Esophagus (tissue), 2 donors: ENCODE results near the gene NUMBL. TPM values are rescaled to one million over a fixed set of nuclear protein-coding genes. Genes with fewer than 3 reads are reported as not detected.

Experiments used
- H3K27ac ChIP-seq, 2 donors: one replicate each; pipeline ENCODE4 v1.5.1; 2013; ENCODE audit warnings: low read depth in 2 of 2, mild to moderate bottlenecking in 2 of 2, inconsistent platforms in 1 of 2, low read length in 1 of 2, moderate library complexity in 1 of 2
- H3K27me3 ChIP-seq, 2 donors: one replicate each; pipeline ENCODE4 v1.6.1; 2013; ENCODE audit warnings: low read length in 2 of 2, control low read depth in 1 of 2, mild to moderate bottlenecking in 1 of 2; ENCODE audit not compliant: insufficient read depth in 2 of 2, control insufficient read depth in 1 of 2
- H3K36me3 ChIP-seq, 2 donors: one replicate each; pipeline ENCODE4 v1.6.1; 2013; ENCODE audit warnings: low read length in 1 of 2; ENCODE audit not compliant: control insufficient read depth in 2 of 2, insufficient read depth in 2 of 2
- H3K4me1 ChIP-seq, 2 donors: one replicate each; pipeline ENCODE4 v1.6.1; 2013; ENCODE audit warnings: low read length in 1 of 2; ENCODE audit not compliant: control insufficient read depth in 2 of 2, insufficient read depth in 2 of 2
- H3K4me3 ChIP-seq, 2 donors: one replicate each; pipeline ENCODE4 v1.5.1; 2013; ENCODE audit warnings: low read length in 2 of 2, mild to moderate bottlenecking in 2 of 2, low read depth in 1 of 2, moderate library complexity in 1 of 2
- H3K9me3 ChIP-seq, 2 donors: one replicate each; pipeline ENCODE4 v1.6.1; 2013; ENCODE audit warnings: mild to moderate bottlenecking in 2 of 2, low read depth in 1 of 2, low read length in 1 of 2, moderate library complexity in 1 of 2; ENCODE audit not compliant: control insufficient read depth in 2 of 2, insufficient read depth in 1 of 2
- WGBS, 2 donors: extraction: QIAGEN DNeasy Blood & Tissue Kit; methylation state at CpG; one replicate each; pipeline ENCODE4 v1.1.7; 2013; 5-methylcytosine and 5-hydroxymethylcytosine counted together
- polyA plus RNA-seq, 2 donors: library from polyadenylated mRNA; stranded (reverse); fragments of 200-250 nt; gene quantifications; one replicate each; pipeline ENCODE4 v1.2.3, GENCODE V29; 2013
- donor health status: healthy with polysubstance abuse.
- donor health status: Bipolar disorder and iron deficiency.

NUMBL gene
- polyA plus RNA-seq, 2 donors: 9.0 to 14.4 TPM

DNA sequence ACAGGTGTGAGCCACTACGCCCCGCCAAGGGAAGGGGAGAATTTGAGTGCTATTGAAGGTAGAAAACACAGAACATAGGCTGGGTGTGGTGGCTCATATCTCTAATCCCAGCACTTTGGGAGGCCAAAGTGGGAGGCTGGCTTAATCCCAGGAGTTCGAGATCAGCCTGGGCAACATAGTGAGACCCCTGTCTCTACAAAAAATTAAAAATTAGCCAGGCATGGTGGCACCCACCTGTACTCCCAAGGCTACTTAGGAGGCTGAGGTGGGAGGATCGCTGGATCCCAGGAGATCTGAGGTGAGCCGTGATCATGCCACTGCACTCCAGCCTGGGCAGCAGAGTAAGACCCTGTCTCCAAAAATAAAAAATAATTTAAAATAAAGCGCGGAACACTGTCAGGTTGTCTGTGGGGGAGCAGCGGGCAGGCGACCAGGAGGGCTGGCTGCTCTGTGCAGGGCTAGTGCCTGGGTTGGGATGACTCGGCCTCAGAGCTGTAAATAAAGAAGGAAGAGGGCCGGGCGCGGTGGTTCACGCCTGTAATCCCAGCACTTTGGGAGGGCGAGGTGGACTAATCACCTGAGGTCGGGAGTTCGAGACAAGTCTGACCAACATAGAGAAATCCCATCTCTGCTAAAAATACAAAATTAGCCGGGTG, 48.3 kb downstream of the NUMBL start:
- Histone ChIP-seq H3K4me1 (no peaks in the 10 kb centered on the region), H3K27me3 (no peaks in the 10 kb centered on the region), H3K36me3 (no peaks in the 10 kb centered on the region), H3K27ac (no peak overlapping the region), H3K9me3 (no peaks in the 10 kb centered on the region), H3K4me3 (no peak overlapping the region)
- 89 to 92% methylated on average over 18 of the region's 18 CpGs for WGBS, 2 donors

DNA sequence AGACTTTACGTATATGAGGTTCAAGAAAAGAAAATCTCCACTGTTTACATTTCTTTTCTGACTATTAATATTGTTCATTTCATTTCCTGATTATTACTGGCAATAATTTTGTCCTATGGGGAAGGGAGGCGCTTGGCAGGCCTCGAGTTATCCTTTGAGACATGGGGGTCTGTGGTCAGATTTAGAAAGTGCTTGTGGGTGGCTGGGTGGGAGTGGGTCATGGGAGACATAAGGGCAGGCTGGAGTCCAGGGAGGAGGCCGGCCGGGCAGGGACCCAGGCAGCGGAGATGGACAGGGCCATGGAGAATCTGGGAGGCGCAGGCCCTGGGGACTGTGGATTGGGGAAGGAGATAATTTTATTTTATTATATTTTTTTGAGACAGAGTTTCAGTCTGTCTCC, 49.2 kb downstream of the NUMBL start:
- H3K4me1 ChIP-seq: no peaks in the 10 kb centered on the region
- peak overlapping the region; percentile 2 to 33 for H3K27ac ChIP-seq
- H3K9me3 ChIP-seq: no peaks in the 10 kb centered on the region
- no peak overlapping the region for H3K4me3 ChIP-seq
- H3K36me3 ChIP-seq: no peaks in the 10 kb centered on the region
- H3K27me3 ChIP-seq: no peaks in the 10 kb centered on the region
- 69 to 76% methylated on average over 7 of the region's 7 CpGs for WGBS, 2 donors

DNA sequence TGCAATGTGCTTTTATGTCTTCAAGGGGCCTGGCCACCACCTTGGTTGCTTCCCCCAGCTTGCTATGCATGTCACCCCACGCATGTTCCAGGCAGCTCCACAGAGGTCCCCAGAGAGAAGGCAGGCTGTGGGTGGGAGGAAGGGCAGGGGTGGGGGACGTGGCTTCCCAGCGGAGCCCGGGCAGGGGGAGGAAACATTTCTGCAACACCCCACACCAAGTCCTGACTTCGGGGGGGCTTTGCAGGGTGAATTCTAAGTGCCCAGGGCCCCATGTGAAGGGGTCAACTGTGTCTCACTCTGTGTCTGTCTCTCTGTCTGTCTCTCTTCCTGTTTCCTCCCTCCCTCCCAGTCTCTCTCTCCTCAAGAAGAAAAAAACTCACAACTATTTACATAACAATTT, 49.7 kb downstream of the NUMBL start:
- Histone ChIP-seq H3K27ac (no peak overlapping the region), H3K4me3 (no peak overlapping the region), H3K27me3 (no peaks in the 10 kb centered on the region), H3K36me3 (no peaks in the 10 kb centered on the region), H3K9me3 (no peaks in the 10 kb centered on the region), H3K4me1 (no peaks in the 10 kb centered on the region)
- 28 to 44% methylated on average over 5 of the region's 5 CpGs for WGBS, 2 donors

DNA sequence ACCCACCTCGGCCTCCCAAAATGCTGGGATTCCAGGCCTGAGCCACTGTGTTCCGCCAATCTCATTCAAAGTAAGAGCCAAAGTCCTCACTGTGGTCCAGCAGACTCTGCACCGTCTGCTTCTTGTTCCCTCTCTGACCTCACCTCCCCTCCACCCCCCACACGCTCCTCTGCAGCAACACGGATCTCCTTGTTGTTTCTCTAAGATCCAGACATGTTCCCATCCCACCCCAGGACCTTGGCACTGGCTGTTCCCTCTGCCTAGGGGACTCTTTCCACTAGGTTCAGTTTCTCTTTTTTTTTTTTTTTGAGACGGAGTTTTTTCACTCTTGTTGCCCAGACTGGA, 50.8 kb downstream of the NUMBL start:
- Histone ChIP-seq H3K4me1 (peaks cover 0 to under 1% of the 10 kb centered on the region in 2 donors), H3K9me3 (no peaks in the 10 kb centered on the region), H3K27me3 (no peaks in the 10 kb centered on the region), H3K27ac (no peak overlapping the region), H3K4me3 (no peak overlapping the region), H3K36me3 (no peaks in the 10 kb centered on the region)
- 69 to 77% methylated on average over 6 of the region's 6 CpGs for WGBS, 2 donors

- Histone ChIP-seq H3K27me3 (no peaks in the 10 kb centered on the region), H3K4me1 (peaks cover 0 to 4% of the 10 kb centered on the region in 2 donors), H3K36me3 (no peaks in the 10 kb centered on the region), H3K4me3 (no peak overlapping the region), H3K9me3 (no peaks in the 10 kb centered on the region), H3K27ac (no peak overlapping the region)
- 60 to 62% methylated on average over 1 of the region's 1 CpG for WGBS, 2 donors
Observed at GRCh38 chr19:40638327-40638726, 52.1 kb downstream of the NUMBL start.

GRCh38 chr19:40633207-40633606, 57.2 kb downstream of the NUMBL start:
- H3K27ac ChIP-seq: no peak overlapping the region
- 59 to 68% methylated on average over 5 of the region's 5 CpGs for WGBS, 2 donors

GRCh38 chr19:40632311-40633036, 58.0 kb downstream of the NUMBL start:
- Histone ChIP-seq H3K27me3 (no peaks in the 10 kb centered on the region), H3K9me3 (no peaks in the 10 kb centered on the region), H3K4me1 (peaks cover 0 to 4% of the 10 kb centered on the region in 2 donors), H3K4me3 (no peak overlapping the region), H3K36me3 (peaks cover 0 to 9% of the 10 kb centered on the region in 2 donors), H3K27ac (no peak overlapping the region)
- 84 to 85% methylated on average over 3 of the region's 3 CpGs for WGBS, 2 donors

More at GRCh38 chr19:40633207-40633606, 57.2 kb downstream of the NUMBL start:
- Histone ChIP-seq H3K36me3 (peaks cover 0 to 7% of the 10 kb centered on the region in 2 donors), H3K4me1 (peaks cover 0 to 4% of the 10 kb centered on the region in 2 donors), H3K4me3 (no peak overlapping the region), H3K27me3 (no peaks in the 10 kb centered on the region), H3K9me3 (no peaks in the 10 kb centered on the region)

- H3K27ac ChIP-seq: no peak overlapping the region
Observed at GRCh38 chr19:40630571-40631160, 59.8 kb downstream of the NUMBL start.

GRCh38 chr19:40629346-40629745, 61.1 kb downstream of the NUMBL start:
- Histone ChIP-seq H3K36me3 (peaks cover 0 to 17% of the 10 kb centered on the region in 2 donors), H3K27ac (no peak overlapping the region), H3K4me1 (peaks cover 0 to under 1% of the 10 kb centered on the region in 2 donors), H3K27me3 (no peaks in the 10 kb centered on the region), H3K9me3 (no peaks in the 10 kb centered on the region), H3K4me3 (no peak overlapping the region)
- 95 to 96% methylated on average over 42 of the region's 42 CpGs for WGBS, 2 donors

More at GRCh38 chr19:40630571-40631160, 59.8 kb downstream of the NUMBL start:
- peaks cover 0 to 12% of the 10 kb centered on the region in 2 donors for H3K36me3 ChIP-seq
- H3K9me3 ChIP-seq: no peaks in the 10 kb centered on the region
- no peak overlapping the region for H3K4me3 ChIP-seq
- WGBS, 2 donors: 62 to 71% methylated on average over 16 of the region's 16 CpGs
- peaks cover 0 to 4% of the 10 kb centered on the region in 2 donors for H3K4me1 ChIP-seq
- no peaks in the 10 kb centered on the region for H3K27me3 ChIP-seq
